GOT3 (cell line): ENCODE measurements around the gene RASD2.

ENCODE experiments used
- DNase-seq: peaks from one replicate; lab custom pipeline; 2025; ENCODE audit warnings: mixed read lengths; lab: John Stamatoyannopoulos, UW

Gene RASD2

GRCh38 chr22:35560366-35560765 is 19.7 kb downstream of the RASD2 start:
- DNase-seq = no peak

- DNase-seq = no peak
Observed at GRCh38 chr22:35560824-35561223, 20.2 kb downstream of the RASD2 start.

DNA sequence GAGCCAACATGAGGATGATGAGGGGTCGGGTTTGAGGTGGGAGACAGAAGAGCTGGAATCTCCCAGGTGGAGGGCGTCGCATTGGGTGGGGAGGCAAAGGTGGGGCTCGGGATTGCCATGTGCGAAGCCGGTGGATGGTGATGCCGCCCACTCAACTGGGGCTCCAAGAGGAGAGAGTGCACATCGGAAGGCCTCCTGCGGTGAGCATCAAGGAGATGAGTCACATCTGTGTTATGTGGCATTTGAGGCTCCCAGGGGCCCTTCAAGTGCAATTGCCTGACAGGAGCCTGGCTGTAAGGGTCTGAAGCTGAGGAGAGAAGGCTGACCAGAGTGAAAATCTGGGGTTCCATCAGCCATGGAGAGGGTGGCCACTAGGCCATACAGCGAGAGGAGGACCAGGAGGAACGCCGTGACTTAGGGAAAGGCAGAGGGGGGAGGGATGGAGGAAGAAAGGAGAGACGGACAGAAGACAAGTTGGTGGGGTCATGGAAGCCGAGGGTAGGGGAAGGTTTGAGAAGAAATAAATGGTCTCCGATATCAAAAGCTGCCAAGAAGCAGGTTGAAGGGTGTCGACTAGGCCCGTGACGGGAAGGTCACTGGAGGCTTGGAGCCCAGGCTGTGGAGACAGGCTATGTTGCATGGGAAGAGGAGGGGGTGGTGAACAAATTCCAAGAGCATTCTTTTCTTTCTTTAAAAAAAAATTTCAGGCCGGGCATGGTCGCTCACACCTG is 21.3 kb downstream of the RASD2 start:
- no peak for DNase-seq

DNA sequence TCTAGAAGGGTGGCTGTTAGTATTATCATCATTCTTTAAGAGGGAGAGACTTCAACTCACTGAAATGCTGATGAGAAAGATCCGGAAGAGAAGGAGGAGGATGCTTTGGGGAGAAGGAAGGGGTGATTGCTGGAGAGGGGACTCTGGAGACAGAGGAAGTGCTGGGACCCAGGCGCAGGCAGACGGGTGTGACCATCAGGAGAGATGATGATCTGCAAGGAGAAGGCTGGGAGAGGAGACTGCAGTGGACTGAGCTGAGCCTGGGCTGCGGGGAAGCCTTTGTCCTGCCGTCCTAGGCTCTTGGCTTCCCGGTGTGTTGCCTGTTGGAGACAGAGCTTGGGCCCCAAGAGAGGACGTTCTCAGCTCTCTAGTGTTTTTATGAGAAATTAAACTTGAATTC is 22.6 kb downstream of the RASD2 start:
- no peak for DNase-seq

GRCh38 chr22:35564975-35565867 is 24.6 kb downstream of the RASD2 start:
- DNase-seq = no peak

DNA sequence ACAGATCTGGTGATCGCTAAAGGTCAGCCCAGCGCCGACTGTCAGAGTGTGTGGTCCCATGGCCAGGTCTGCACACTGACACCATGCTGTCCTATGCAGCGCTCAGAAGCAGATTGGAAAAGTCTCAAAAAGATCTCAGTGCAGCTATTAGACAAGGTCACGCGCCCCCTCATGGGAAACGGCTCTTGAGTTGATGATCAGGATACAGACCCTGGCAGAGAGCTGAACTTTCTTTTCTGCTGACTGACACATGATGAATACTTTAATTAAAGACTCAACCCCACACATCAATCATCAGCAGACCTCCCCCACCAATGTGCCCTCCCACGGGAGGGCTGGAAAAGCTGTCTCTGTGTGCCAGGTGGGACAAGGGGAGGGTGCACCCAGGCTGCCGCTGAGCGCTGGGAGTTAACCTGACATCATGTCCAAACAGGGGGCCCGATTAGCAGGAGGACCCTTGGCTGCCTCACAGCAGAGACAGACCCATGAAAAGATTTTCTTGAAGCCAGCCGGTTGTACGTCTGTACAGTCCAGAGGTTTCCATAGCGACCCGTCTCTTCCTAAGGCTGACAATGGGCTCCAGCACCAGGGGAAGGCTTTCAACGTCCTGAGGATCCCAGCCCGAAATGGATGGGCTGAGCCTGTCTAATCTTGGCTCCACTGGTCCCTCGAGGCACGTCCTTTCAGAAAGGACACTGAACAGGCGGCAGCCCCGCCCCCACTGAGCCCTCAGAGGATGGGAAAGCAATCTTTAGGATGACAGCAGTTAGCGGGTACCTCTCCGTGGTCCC is 26.9 kb downstream of the RASD2 start:
- DNase-seq = no peak

- DNase-seq = no peak
Observed at GRCh38 chr22:35568751-35569739, 28.4 kb downstream of the RASD2 start.

DNA sequence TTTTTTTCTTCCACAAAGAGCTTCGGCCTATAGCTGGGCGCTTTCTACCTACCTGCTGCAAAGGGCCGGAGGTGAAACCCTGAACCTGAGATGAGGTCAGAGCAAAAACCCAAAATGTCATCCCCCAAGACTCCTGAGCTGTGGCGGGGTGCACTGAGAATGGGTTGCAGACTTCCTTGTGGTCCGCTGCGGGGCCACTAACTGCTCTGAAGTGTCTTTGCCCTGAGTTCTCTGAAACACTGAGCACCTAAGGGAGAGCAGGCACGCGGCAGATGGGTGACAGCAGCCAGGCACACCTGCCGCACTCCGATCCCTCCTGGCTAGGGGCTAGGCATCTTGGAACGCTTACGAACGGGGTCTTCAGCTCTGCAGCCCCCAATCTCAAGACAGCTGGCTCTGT is 29.3 kb downstream of the RASD2 start:
- no peak for DNase-seq

DNA sequence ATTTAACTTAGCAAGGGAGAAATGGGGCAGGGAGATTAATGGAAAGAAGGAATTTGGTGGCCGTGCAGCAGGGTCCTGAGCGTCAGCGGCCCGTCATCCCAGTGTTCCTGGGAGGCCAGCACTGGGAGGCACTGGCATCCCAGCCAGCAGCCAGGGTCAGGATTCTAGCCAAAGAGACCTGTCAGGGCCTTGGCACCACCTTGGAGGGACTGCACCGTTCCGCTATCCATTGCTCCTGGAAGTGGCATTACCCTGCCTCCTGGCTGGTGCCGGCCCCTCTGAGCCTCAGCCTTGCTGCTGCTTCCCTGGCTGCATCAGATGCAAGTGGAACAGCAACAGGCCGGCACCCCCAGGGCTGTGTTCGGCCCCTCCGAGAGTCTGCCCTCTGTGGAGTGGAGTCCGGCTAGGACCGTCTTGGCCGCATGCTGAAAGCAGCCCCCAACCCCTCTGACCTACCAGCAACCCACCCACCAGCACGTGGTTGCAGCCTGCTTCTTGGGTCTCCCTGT is 30.1 kb downstream of the RASD2 start:
- DNase-seq = no peak

- DNase-seq = no peak
Observed at GRCh38 chr22:35572556-35572955, 31.9 kb downstream of the RASD2 start.

- no peak for DNase-seq
Observed at GRCh38 chr22:35575116-35575748, 34.6 kb downstream of the RASD2 start.

DNA sequence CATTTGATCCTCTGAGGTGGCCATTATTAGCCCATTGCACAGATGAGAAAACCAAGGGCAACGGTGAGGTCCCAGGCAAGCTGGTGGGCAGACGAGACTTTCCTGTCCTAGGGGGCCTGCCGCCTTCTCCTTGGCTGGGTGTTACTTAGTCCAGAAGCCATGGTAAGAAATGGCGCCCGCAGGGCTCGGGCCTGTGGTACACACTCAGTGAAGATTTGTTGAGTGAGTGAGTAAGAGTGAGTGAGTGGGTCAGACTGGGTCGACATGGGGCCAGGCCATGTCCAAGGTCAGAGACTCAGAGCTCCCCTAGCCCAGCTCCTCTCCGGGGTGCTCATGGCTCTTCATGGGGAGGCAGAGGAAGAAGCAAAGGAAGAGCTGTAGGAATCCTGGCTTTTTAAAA is 36.0 kb downstream of the RASD2 start:
- no peak for DNase-seq

DNA sequence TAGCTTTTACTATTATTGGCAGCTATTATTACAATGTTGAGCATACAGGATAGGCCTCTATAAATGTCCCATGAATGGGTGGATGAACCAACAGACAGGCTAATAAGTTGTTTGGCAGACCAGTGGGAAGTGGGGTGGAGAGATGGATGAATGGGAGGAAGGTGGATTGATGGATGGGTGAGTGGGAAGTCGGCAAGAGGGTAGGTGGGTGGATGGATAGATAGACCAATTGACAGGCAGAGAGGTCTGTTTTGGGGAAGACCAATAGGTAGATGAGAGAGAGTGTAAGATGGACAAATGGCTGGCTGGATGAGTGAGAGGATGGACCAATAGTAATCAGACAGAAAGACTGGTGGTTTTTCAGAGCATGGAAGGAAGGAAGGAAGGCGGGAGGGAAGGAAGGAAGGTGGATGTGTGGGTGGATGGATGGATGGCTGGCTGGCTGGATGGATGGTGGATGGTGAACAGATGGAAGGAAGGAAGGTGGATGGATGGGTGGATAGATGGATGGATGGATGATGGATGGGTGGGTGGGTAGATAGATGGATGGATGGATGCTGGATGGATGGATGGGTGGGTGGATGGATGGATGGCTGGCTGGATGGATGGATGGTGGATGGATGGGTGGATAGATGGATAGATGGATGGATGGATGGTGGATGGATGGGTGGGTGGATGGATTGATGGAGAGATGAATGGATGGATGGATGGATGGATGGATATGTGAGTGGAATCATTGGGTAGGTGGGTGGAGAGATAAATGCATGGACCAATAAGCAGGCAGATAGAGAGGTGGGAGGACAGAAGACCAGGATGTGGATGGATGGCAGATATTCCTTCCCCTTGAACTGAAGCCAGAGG is 37.4 kb downstream of the RASD2 start:
- DNase-seq = no peak

GRCh38 chr22:35578836-35579575 is 38.4 kb downstream of the RASD2 start:
- DNase-seq = no peak

GRCh38 chr22:35580351-35581022 is 39.9 kb downstream of the RASD2 start:
- no peak for DNase-seq

- DNase-seq = no peak
Observed at GRCh38 chr22:35581023-35581413, 40.4 kb downstream of the RASD2 start.

DNA sequence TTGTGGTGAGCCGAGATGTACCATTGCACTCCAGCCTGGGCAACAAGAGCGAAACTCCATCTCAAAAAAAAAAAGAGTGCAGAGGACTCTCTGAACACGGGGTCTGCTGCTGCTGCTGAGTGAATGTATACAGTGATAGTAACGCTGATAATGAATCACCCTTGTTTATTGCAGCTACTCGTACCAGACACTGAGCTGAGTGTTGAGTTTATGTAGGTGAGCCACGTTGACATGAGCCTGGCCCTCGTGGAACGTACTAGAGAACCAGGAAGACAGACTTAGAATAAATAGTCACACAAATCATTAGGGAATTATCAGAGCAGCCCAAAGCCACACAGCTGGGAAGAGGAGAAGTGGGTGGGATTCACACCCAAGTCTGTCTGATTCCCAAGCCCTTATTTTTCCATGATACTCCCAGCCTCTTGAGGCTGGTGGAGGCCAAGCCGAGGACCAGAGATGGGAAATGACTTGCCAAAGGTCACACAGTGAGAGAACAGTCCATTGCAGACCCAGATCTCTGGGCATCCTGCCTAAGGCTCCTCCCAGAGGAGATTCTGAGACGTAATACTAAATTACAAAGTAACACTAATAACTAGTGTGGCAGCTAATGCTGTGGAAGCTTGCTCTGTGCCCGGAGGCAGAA is 41.7 kb downstream of the RASD2 start:
- DNase-seq = no peak
